ENCODE results near the gene CRLF1. TPM values are rescaled to one million over a fixed set of nuclear protein-coding genes. Genes with fewer than 3 reads are reported as not detected.

CRLF1 gene
- polyA plus RNA-seq (2011; rRNA removed), result 2.6 and 2.9 TPM in 2 replicates
- 1.1 and 3.4 TPM in 2 replicates for polyA minus RNA-seq (2011; rRNA and poly(A)+ RNA removed)

DNA sequence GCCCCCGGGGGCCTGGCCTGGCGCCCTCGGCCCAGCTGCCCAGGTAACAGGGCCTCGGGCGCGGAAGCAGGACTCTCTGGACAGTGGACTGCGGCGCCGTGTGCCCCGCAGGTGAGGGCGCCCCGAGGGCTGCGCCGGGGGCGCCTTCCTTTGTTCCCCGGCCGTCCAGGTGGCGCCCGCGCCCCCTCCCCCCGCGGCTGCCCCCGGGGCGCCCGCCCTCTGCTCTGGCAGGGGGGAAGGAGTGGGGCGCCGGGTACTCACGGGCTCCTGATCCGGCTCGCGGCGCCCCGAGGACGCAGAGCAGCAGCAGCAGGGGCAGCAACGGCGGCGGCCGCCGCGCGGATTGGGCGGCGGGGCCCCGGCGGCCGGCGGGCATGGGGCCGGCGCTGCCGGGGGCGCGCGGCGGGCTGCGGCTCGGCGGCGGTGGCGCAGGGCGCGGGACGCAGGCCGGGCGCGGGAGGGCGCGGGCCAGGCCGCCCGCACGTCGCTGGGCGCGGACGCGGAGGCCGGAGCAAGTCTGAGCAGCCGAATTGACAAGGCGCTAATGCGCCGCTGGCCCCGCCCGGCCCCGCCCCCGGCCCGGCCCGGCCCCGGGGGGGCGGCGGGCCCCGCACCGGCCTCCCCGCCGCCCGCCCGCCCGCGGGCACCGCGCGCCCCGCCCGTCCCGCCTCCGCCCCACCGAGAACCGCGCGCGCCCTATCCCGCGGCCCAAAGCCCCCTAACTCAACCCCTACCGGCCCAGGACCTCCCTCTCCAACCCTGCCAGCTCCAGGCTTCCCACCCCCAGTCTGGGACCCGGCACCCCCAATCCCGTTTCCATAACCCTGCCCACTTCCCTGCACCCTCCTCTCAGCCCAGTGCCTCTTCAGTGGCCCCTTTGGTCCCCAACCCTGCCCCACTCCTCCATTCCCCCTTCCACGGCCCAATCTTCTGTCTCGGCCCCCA, at the start of gene CRLF1:
Gene CRLF1 (minus strand): TSS at position 519 of the 945 bp plus-strand sequence. CDS start 143 bp downstream, at position 376.
- CTCF ChIA-PET, result no interaction called here
- POLR2A ChIA-PET, result no interaction called here
- no peak for DNase-seq (ENCODE audit: low read depth, low spot score)

DNA sequence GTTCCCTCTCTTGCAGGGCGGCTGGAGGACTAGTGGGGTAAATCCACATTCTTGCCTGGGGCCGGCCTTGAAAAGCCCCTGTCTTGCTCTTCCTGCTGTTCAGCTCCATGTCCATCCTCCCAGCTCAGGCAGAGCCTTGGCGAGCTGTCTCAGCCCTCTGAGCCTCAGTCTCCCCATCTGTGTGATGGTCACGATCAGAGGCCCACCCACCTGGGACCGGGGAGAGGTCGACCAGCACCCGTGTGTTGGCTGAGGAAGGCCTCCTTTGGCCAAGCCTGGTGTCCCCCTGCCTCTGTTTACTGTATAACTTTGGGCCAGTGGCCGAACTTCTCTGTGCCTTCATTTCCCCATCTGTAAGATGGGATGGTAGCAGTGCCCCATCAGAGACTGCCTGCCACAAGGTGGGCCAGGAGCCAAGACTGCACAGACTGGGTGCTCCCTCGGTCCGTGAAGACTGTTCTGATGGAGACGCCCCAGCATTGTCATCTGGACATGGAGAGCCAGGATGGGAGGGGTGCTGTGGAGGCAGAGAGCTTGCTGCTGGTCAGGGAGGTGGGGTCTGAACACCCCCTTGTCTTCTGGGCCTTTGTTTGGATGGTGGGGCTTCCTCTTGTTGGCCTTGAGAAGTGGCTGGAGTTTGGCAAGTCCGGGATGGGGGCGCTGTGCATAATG, 48.7 kb upstream of the CRLF1 start:
- POLR2A ChIA-PET, result no interaction called here
- TF ChIP-seq CTCF (IDR thresholded peaks at IDR 0.05; ENCODE audit: low read depth, low read length), result no peak
- H3K4me3 ChIP-seq (ENCODE audit: low read depth, low read length), result no peak overlapping the region
- DNase-seq (ENCODE audit: low read depth, low spot score), result no peak
- no peaks in the 10 kb centered on the region for H3K27me3 ChIP-seq (ENCODE audit: control insufficient read depth, insufficient read depth, low read length)
- CTCF ChIA-PET, result no interaction called here
- no peak overlapping the region for H3K27ac ChIP-seq (ENCODE audit: low read depth, low read length)
- H3K9me3 ChIP-seq (ENCODE audit: control insufficient read depth, insufficient read depth, low read length), result no peaks in the 10 kb centered on the region

More for the DNA sequence above, at the start of gene CRLF1:
- H3K27ac ChIP-seq (ENCODE audit: low read depth, low read length), result no peak within 1 kb of the TSS
- peaks cover 73% of the 10 kb centered on the region for H3K27me3 ChIP-seq (ENCODE audit: control insufficient read depth, insufficient read depth, low read length)
- no peak for TF ChIP-seq CTCF (IDR thresholded peaks at IDR 0.05; ENCODE audit: low read depth, low read length)
- H3K4me3 ChIP-seq (ENCODE audit: low read depth, low read length), result peak within 1 kb of the TSS; percentile 17; the same call in 1 of the 2 replicates
- H3K9me3 ChIP-seq (ENCODE audit: control insufficient read depth, insufficient read depth, low read length), result no peaks in the 10 kb centered on the region; the same call in 1 of the 2 replicates

- Histone ChIP-seq H3K4me3 (ENCODE audit: low read depth, low read length) (no peak overlapping the region), H3K27me3 (ENCODE audit: control insufficient read depth, insufficient read depth, low read length) (no peaks in the 10 kb centered on the region), H3K9me3 (ENCODE audit: control insufficient read depth, insufficient read depth, low read length) (no peaks in the 10 kb centered on the region), H3K27ac (ENCODE audit: low read depth, low read length) (no peak overlapping the region)
- no peak for DNase-seq (ENCODE audit: low read depth, low spot score)
- ChIA-PET POLR2A (no interaction called here), CTCF (no interaction called here)
- no peak for TF ChIP-seq CTCF (IDR thresholded peaks at IDR 0.05; ENCODE audit: low read depth, low read length)
These were observed 47.9 kb upstream of the CRLF1 start for GRCh38 chr19:18654469-18654868.

DNA sequence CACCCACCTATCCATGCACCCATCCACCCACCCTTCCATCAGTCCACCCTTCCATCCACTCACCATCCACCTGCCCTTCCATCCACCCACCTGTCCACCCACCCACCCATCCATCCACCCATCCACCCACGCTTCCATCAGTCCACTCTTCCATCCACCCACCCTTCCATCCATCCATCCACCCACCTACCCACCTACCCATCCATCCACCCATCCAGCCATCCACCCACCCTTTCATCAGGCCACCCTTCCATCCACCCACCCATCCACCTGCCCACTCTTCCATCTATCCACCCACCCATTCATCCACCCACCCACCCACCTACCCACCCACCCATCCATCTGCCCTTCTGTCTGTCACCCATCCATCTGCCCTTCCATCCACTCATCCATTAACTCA, 47.3 kb upstream of the CRLF1 start:
- DNase-seq (ENCODE audit: low read depth, low spot score), result no peak
- POLR2A ChIA-PET, result no interaction called here
- CTCF ChIA-PET, result no interaction called here
- no peak for TF ChIP-seq CTCF (IDR thresholded peaks at IDR 0.05; ENCODE audit: low read depth, low read length)
- Histone ChIP-seq H3K27ac (ENCODE audit: low read depth, low read length) (no peak overlapping the region), H3K4me3 (ENCODE audit: low read depth, low read length) (no peak overlapping the region), H3K27me3 (ENCODE audit: control insufficient read depth, insufficient read depth, low read length) (no peaks in the 10 kb centered on the region), H3K9me3 (ENCODE audit: control insufficient read depth, insufficient read depth, low read length) (no peaks in the 10 kb centered on the region)

- Histone ChIP-seq H3K9me3 (ENCODE audit: control insufficient read depth, insufficient read depth, low read length) (no peaks in the 10 kb centered on the region), H3K4me3 (ENCODE audit: low read depth, low read length) (no peak overlapping the region), H3K27ac (ENCODE audit: low read depth, low read length) (no peak overlapping the region), H3K27me3 (ENCODE audit: control insufficient read depth, insufficient read depth, low read length) (no peaks in the 10 kb centered on the region)
- ChIA-PET CTCF (no interaction called here), POLR2A (no interaction called here)
- no peak for TF ChIP-seq CTCF (IDR thresholded peaks at IDR 0.05; ENCODE audit: low read depth, low read length)
- DNase-seq (ENCODE audit: low read depth, low spot score), result no peak
These were observed 45.1 kb upstream of the CRLF1 start for GRCh38 chr19:18651733-18652132.
